HUES6 (cell line): ENCODE results near the gene TMEM176B.
"Not testable (repeated sequence)": the region's sequence is repeated elsewhere in the genome, so short reads cannot be mapped to it uniquely, and the experiment has no call there.

ENCODE experiments used
- H3K27ac ChIP-seq: 2 replicates; pipeline ENCODE4 v1.7.0; 2013; ENCODE audit warnings: low read depth, mild to moderate bottlenecking, low read length, inconsistent platforms
- H3K27me3 ChIP-seq: 2 replicates; pipeline ENCODE4 v1.6.1; 2013; ENCODE audit warnings: low read length; ENCODE audit not compliant: control insufficient read depth, insufficient read depth
- H3K36me3 ChIP-seq: 2 replicates; pipeline ENCODE4 v1.6.1; 2013; ENCODE audit warnings: low read length; ENCODE audit not compliant: control insufficient read depth, insufficient read depth
- H3K4me1 ChIP-seq: 2 replicates; pipeline ENCODE4 v1.6.1; 2013; ENCODE audit warnings: low read length; ENCODE audit not compliant: control insufficient read depth, insufficient read depth
- H3K4me3 ChIP-seq: 2 replicates; pipeline ENCODE4 v1.5.1; 2013; ENCODE audit warnings: low read depth, low read length
- H3K9ac ChIP-seq: one replicate; pipeline ENCODE4 v1.6.1; 2013; ENCODE audit warnings: mild to moderate bottlenecking, low read length
- H3K9me3 ChIP-seq: 2 replicates; pipeline ENCODE4 v1.6.1; 2013; ENCODE audit warnings: low read depth, low read length; ENCODE audit not compliant: control insufficient read depth, insufficient read depth

TMEM176B gene

GRCh38 chr7:150820578-150821198 is 20.5 kb upstream of the TMEM176B start:
- no peak overlapping the region for H3K9ac ChIP-seq
- no peaks in the 10 kb centered on the region for H3K36me3 ChIP-seq
- 0 out of 2 replicates have a peak, but pooled peaks cover 7% of the 10 kb centered on the region for H3K9me3 ChIP-seq
- H3K27ac ChIP-seq = no peak overlapping the region
- no peaks in the 10 kb centered on the region for H3K4me1 ChIP-seq
- H3K27me3 ChIP-seq = no peaks in the 10 kb centered on the region
- H3K4me3 ChIP-seq = no peak overlapping the region

DNA sequence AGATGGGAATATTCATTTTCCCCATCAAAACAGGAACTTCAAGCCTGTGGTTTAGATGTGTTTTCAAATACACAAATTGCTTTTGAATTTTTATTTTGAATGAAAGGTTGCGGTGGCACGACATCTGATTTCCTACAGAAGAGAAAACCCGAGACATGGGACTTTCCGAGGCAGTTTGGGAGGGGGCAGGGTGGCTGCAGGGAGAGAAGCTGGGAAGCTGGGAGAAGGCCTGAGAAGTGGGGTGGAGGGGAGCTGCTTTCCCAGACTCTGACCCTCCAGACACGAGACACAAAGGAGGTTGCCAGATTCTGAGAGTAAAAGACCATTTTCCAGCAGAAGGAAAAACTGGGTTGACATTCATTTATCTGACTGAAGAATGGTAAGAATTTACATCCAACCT is 20.0 kb upstream of the TMEM176B start:
- no peak overlapping the region for H3K27ac ChIP-seq
- 0 out of 2 replicates have a peak, but pooled peaks cover 7% of the 10 kb centered on the region for H3K9me3 ChIP-seq
- H3K4me1 ChIP-seq = no peaks in the 10 kb centered on the region
- no peaks in the 10 kb centered on the region for H3K36me3 ChIP-seq
- H3K9ac ChIP-seq = no peak overlapping the region
- H3K27me3 ChIP-seq = no peaks in the 10 kb centered on the region
- H3K4me3 ChIP-seq = no peak overlapping the region

- no peaks in the 10 kb centered on the region for H3K27me3 ChIP-seq
- H3K4me3 ChIP-seq = no peak overlapping the region
- H3K4me1 ChIP-seq = 0 out of 2 replicates have a peak, but pooled peaks cover 4% of the 10 kb centered on the region
- H3K36me3 ChIP-seq = no peaks in the 10 kb centered on the region
- H3K27ac ChIP-seq = no peak overlapping the region
- no peak overlapping the region for H3K9ac ChIP-seq
- 0 out of 2 replicates have a peak, but pooled peaks cover 7% of the 10 kb centered on the region for H3K9me3 ChIP-seq
Observed at GRCh38 chr7:150818971-150819370, 18.8 kb upstream of the TMEM176B start.

DNA sequence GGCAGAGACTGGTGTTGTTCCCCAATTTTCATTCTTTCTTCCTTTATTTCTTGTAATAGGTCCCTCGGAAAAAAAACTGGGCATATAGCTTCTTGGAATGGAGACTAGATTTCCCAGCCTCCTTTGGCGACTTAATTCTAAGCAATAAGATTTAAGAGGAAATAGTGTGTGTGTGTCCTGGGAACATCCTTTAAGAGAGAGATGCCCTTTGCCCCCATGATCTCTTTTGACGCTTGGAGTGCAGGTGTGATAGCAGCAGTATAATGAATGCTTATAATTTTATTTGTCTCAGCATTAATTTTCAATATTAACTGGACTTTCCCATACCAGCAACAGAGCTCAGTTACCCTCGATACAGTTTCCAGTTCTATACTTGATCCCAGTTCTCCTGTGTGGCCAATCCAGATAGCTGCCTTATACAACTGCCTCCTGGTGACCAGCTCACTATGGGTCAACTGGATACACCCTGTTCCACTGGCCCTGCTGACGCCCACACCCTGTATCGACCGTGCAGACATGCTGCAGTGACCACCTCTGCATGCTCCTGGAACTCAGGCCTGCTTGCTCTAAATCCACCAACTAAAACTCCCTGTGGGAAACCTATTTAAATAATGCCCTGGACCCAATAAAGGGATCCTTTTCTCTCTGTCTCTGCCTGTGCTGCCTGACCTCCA is 14.3 kb upstream of the TMEM176B start:
- H3K27ac ChIP-seq = no peak overlapping the region
- no peak overlapping the region for H3K4me3 ChIP-seq
- H3K9ac ChIP-seq = no peak overlapping the region
- H3K4me1 ChIP-seq = 0 out of 2 replicates have a peak, but pooled peaks cover 4% of the 10 kb centered on the region
- H3K36me3 ChIP-seq = no peaks in the 10 kb centered on the region
- H3K27me3 ChIP-seq = no peaks in the 10 kb centered on the region
- 0 out of 2 replicates have a peak, but pooled peaks cover 5% of the 10 kb centered on the region for H3K9me3 ChIP-seq

GRCh38 chr7:150807616-150808438 is 7.7 kb upstream of the TMEM176B start:
- not testable (repeated sequence) for H3K9ac ChIP-seq, H3K4me1 ChIP-seq, H3K4me3 ChIP-seq, H3K27ac ChIP-seq, H3K9me3 ChIP-seq, H3K36me3 ChIP-seq
- H3K27me3 ChIP-seq = peaks cover 30% of the 10 kb centered on the region

DNA sequence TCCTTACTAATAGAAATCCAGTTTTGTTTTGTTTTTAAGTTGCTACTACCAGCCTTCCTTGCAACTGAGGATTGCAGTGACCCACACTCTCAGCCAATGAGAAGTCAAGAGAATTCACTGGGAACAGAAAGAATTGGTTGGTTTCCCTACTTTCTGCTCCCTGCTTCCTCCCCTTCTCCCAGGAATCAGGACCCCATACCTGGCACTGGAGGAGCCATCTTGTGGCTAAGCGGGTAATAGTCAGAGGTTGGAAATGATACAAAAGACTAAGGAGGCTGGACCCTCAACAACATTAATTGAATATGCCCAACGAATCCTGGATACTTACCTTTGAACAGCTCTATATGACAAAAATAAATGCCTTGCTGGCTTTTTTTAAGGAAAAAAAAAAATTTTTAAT is 6.7 kb upstream of the TMEM176B start:
- Histone ChIP-seq H3K4me3 (no peak overlapping the region), H3K4me1 (no peaks in the 10 kb centered on the region), H3K36me3 (no peaks in the 10 kb centered on the region), H3K27ac (no peak overlapping the region), H3K9ac (no peak overlapping the region), H3K27me3 (peaks cover 39% of the 10 kb centered on the region), H3K9me3 (peaks cover 9% of the 10 kb centered on the region; the same call in 1 of the 2 replicates)

GRCh38 chr7:150806454-150806853 is 6.3 kb upstream of the TMEM176B start:
- Histone ChIP-seq H3K4me3 (no peak overlapping the region), H3K9me3 (peaks cover 9% of the 10 kb centered on the region; the same call in 1 of the 2 replicates), H3K27me3 (peaks cover 43% of the 10 kb centered on the region), H3K4me1 (no peaks in the 10 kb centered on the region), H3K27ac (no peak overlapping the region), H3K36me3 (no peaks in the 10 kb centered on the region), H3K9ac (no peak overlapping the region)

GRCh38 chr7:150805864-150806263 is 5.7 kb upstream of the TMEM176B start:
- H3K4me3 ChIP-seq = no peak overlapping the region
- no peak overlapping the region for H3K9ac ChIP-seq
- H3K9me3 ChIP-seq = peaks cover 9% of the 10 kb centered on the region; the same call in 1 of the 2 replicates
- no peak overlapping the region for H3K27ac ChIP-seq
- H3K4me1 ChIP-seq = no peaks in the 10 kb centered on the region
- H3K36me3 ChIP-seq = no peaks in the 10 kb centered on the region
- H3K27me3 ChIP-seq = peaks cover 49% of the 10 kb centered on the region

DNA sequence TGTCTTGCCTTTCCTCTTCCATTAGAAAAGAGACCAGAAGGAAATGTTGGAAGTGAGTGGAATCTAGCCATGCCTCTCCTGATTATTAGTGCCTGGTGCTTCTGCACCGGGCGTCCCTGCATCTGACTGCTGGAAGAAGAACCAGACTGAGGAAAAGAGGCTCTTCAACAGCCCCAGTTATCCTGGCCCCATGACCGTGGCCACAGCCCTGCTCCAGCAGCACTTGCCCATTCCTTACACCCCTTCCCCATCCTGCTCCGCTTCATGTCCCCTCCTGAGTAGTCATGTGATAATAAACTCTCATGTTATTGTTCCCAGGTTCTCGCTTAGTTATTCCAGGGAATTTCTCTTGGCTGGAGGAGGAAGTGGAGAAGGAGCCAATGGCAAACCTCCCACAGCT is 4.6 kb upstream of the TMEM176B start:
- Histone ChIP-seq H3K9me3 (peaks cover 9% of the 10 kb centered on the region; the same call in 1 of the 2 replicates), H3K36me3 (no peaks in the 10 kb centered on the region), H3K27me3 (peaks cover 60% of the 10 kb centered on the region), H3K4me3 (no peak overlapping the region), H3K4me1 (peaks cover 2% of the 10 kb centered on the region; the same call in 1 of the 2 replicates), H3K27ac (no peak overlapping the region), H3K9ac (no peak overlapping the region)

- no peak overlapping the region for H3K27ac ChIP-seq
- no peak overlapping the region for H3K9ac ChIP-seq
- H3K9me3 ChIP-seq = peaks cover 9% of the 10 kb centered on the region; the same call in 1 of the 2 replicates
- H3K4me1 ChIP-seq = peaks cover 2% of the 10 kb centered on the region; the same call in 1 of the 2 replicates
- no peak overlapping the region for H3K4me3 ChIP-seq
- H3K36me3 ChIP-seq = no peaks in the 10 kb centered on the region
- H3K27me3 ChIP-seq = peaks cover 75% of the 10 kb centered on the region
Observed at GRCh38 chr7:150803161-150803860, 3.1 kb upstream of the TMEM176B start.
